ENCODE data around the gene SFMBT2. TPM values are rescaled to one million over a fixed set of nuclear protein-coding genes. Genes with fewer than 3 reads are reported as not detected.

SFMBT2 gene
- total RNA-seq, 1 donor from 2014 or later, result 22.3 TPM

- intact Hi-C loops (cut with DNase I), result no loop called here
- H3K9me3 ChIP-seq, result no peaks in the 10 kb centered on the region
- peaks cover 3% of the 10 kb centered on the region for H3K4me1 ChIP-seq
- no peak for DNase-seq
- no peaks in the 10 kb centered on the region for H3K36me3 ChIP-seq
- TF ChIP-seq CTCF (IDR thresholded peaks at IDR 0.05), result no peak
- H3K4me3 ChIP-seq, result no peak overlapping the region
- H3K27ac ChIP-seq, result no peak overlapping the region
- ATAC-seq, result no peak
- H3K27me3 ChIP-seq (ENCODE audit: low read depth), result peaks cover 15% of the 10 kb centered on the region
These were observed 27.6 kb upstream of the SFMBT2 start for GRCh38 chr10:7438196-7438986.

GRCh38 chr10:7436490-7437100, 25.8 kb upstream of the SFMBT2 start:
- ATAC-seq, result no peak
- peaks cover 21% of the 10 kb centered on the region for H3K27me3 ChIP-seq (ENCODE audit: low read depth)
- H3K4me3 ChIP-seq, result no peak overlapping the region
- H3K36me3 ChIP-seq, result no peaks in the 10 kb centered on the region
- H3K9me3 ChIP-seq, result no peaks in the 10 kb centered on the region
- H3K4me1 ChIP-seq, result peaks cover 6% of the 10 kb centered on the region
- TF ChIP-seq CTCF (IDR thresholded peaks at IDR 0.05), result no peak
- no peak overlapping the region for H3K27ac ChIP-seq
- intact Hi-C loops (cut with DNase I), result no loop called here
- no peak for DNase-seq

- Histone ChIP-seq H3K27me3 (ENCODE audit: low read depth) (peaks cover 19% of the 10 kb centered on the region), H3K27ac (no peak overlapping the region), H3K4me3 (no peak overlapping the region), H3K36me3 (no peaks in the 10 kb centered on the region), H3K9me3 (no peaks in the 10 kb centered on the region), H3K4me1 (peaks cover 6% of the 10 kb centered on the region)
- intact Hi-C loops (cut with DNase I), result no loop called here
- no peak for TF ChIP-seq CTCF (IDR thresholded peaks at IDR 0.05)
- ATAC-seq (no peak), DNase-seq (no peak)
These were observed 24.8 kb upstream of the SFMBT2 start for GRCh38 chr10:7435674-7436073.

GRCh38 chr10:7434378-7434777, 23.5 kb upstream of the SFMBT2 start:
- ATAC-seq, result no peak
- intact Hi-C loops (cut with DNase I), result no loop called here
- H3K27ac ChIP-seq, result no peak overlapping the region
- no peaks in the 10 kb centered on the region for H3K9me3 ChIP-seq
- no peak for TF ChIP-seq CTCF (IDR thresholded peaks at IDR 0.05)
- H3K4me1 ChIP-seq, result peaks cover 6% of the 10 kb centered on the region
- H3K36me3 ChIP-seq, result no peaks in the 10 kb centered on the region
- DNase-seq, result no peak
- H3K27me3 ChIP-seq (ENCODE audit: low read depth), result peaks cover 8% of the 10 kb centered on the region
- no peak overlapping the region for H3K4me3 ChIP-seq

- no peak overlapping the region for H3K27ac ChIP-seq
- H3K4me3 ChIP-seq, result no peak overlapping the region
- intact Hi-C loops (cut with DNase I), result no loop called here
- H3K27me3 ChIP-seq (ENCODE audit: low read depth), result peaks cover 5% of the 10 kb centered on the region
- H3K36me3 ChIP-seq, result no peaks in the 10 kb centered on the region
- ATAC-seq (no peak), DNase-seq (no peak)
- H3K9me3 ChIP-seq, result no peaks in the 10 kb centered on the region
- H3K4me1 ChIP-seq, result peaks cover 6% of the 10 kb centered on the region
- no peak for TF ChIP-seq CTCF (IDR thresholded peaks at IDR 0.05)
These were observed 23.0 kb upstream of the SFMBT2 start for GRCh38 chr10:7433861-7434260.
